Activated CD4-positive, alpha-beta memory T cell treated with anti-CD3 and anti-CD28 coated beads for 36 hours (primary cell): ENCODE measurements around the gene POC1A. TPM values are rescaled to one million over a fixed set of nuclear protein-coding genes. Genes with fewer than 3 reads are reported as not detected.

ENCODE experiments used
- CTCF ChIA-PET: fragments of 350-600 bp; sonication (Branson Sonifier 250); formaldehyde crosslinking; loops from one replicate; lab custom pipeline; 2021; ENCODE audit warnings: antibody characterized with exemption, inconsistent platforms; lab: Charles Lee
- POLR2A ChIA-PET: fragments of 350-600 bp; sonication (Branson Sonifier 250); formaldehyde crosslinking; loops from one replicate; lab custom pipeline; 2021; ENCODE audit warnings: antibody characterized with exemption; lab: Charles Lee
- DNase-seq: peaks from one replicate; pipeline ENCODE4 v3.0.0-alpha.2; 2020
- H3K27ac Mint-ChIP-seq: one replicate; pipeline ENCODE4 v1.8.0; 2021; ENCODE audit warnings: mixed read lengths
- H3K27me3 Mint-ChIP-seq: one replicate; pipeline ENCODE4 v1.8.0; 2021; ENCODE audit warnings: mixed read lengths
- H3K36me3 Mint-ChIP-seq: one replicate; pipeline ENCODE4 v1.8.0; 2021; ENCODE audit warnings: mixed read lengths
- H3K4me1 Mint-ChIP-seq: one replicate; pipeline ENCODE4 v1.8.0; 2021; ENCODE audit warnings: low read depth, mixed read lengths
- H3K4me3 Mint-ChIP-seq: one replicate; pipeline ENCODE4 v1.8.0; 2021; ENCODE audit warnings: mild to moderate bottlenecking, mixed read lengths
- H3K9me3 Mint-ChIP-seq: one replicate; pipeline ENCODE4 v1.8.0; 2021; ENCODE audit warnings: mixed read lengths
- intact Hi-C: fragments of 100-400 bp; cut with micrococcal nuclease; formaldehyde crosslinking; loops from one replicate; pipeline ENCODE4 v1.15.1; 2023
- total RNA-seq, 2 experiments: library from RNA; stranded (reverse); gene quantifications; one replicate each; pipeline ENCODE4 v1.2.3, GENCODE V29; 2021

Gene POC1A
- total RNA-seq, 2 experiments from 2014 or later, result 28.5 to 30.5 TPM

DNA sequence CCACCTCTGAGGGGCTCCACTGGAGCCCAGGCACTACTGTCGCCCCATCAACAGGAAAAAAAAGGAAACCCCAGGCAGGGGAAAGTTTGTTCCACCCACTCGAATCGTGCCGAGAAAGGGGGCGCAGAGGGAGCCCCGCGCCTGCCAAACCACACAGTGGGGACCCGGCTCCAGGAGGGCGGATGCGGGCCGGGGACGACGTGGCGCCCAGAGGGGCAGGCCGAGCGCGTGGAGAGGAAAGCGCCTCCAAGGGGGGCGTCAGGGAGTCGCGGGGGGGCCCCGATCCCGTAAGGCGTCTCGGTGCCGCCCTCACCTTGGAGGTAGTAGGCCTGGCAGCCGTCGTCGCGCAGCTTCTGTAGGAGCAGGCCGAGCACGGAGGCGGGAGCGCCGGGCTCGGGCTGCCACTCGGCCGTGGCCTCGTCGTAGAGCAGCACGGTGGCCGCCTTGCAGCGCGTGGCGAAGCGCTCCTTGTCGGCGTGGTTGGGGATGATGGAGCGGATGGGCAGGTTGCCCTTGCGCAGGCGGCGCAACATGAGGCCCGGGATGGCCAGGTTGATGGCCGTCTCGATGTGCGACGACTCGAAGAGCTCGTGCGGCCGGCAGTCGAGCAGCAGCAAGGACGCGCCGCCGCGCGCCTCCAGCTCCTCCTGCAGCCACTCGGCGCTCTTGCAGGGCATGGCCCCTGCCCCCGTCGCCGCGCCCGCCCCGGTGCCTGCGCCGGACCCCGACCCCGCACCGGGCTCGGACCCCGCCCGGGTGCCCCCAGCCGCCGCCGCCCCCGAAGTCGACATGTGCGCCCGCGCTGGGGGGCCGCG is 98.5 kb downstream of the POC1A start:
- H3K4me1 Mint-ChIP-seq, result peaks cover 37% of the 10 kb centered on the region
- intact Hi-C loops, result loop anchor here (5.0 to 10.0 kb wide), 3 partner anchors 73 to 479 kb away; partner anchors contain the start of genes ACY1, NT5DC2 and UQCC5
- H3K36me3 Mint-ChIP-seq, result peaks cover 11% of the 10 kb centered on the region
- CTCF ChIA-PET, result interaction anchor here (0.7 to 5.5 kb wide), 11 partner anchors 8 to 164 kb away, joined by 3 to 50 read pairs (median 7); partner anchors contain the start of genes ABHD14A, ABHD14B, ACY1 and PARP3
- peak overlapping the region; percentile 86 for H3K27ac Mint-ChIP-seq
- H3K4me3 Mint-ChIP-seq, result peak overlapping the region; percentile 88
- peak; percentile 63 for DNase-seq
- POLR2A ChIA-PET, result interaction anchor here (0.6 to 2.7 kb wide), 11 partner anchors 19 to 1715 kb away, joined by 3 to 16 read pairs (median 3); partner anchors contain the start of genes GLYCTK, POC1A, RASSF1 and RPL29
- H3K9me3 Mint-ChIP-seq, result no peaks in the 10 kb centered on the region
- H3K27me3 Mint-ChIP-seq, result no peaks in the 10 kb centered on the region

DNA sequence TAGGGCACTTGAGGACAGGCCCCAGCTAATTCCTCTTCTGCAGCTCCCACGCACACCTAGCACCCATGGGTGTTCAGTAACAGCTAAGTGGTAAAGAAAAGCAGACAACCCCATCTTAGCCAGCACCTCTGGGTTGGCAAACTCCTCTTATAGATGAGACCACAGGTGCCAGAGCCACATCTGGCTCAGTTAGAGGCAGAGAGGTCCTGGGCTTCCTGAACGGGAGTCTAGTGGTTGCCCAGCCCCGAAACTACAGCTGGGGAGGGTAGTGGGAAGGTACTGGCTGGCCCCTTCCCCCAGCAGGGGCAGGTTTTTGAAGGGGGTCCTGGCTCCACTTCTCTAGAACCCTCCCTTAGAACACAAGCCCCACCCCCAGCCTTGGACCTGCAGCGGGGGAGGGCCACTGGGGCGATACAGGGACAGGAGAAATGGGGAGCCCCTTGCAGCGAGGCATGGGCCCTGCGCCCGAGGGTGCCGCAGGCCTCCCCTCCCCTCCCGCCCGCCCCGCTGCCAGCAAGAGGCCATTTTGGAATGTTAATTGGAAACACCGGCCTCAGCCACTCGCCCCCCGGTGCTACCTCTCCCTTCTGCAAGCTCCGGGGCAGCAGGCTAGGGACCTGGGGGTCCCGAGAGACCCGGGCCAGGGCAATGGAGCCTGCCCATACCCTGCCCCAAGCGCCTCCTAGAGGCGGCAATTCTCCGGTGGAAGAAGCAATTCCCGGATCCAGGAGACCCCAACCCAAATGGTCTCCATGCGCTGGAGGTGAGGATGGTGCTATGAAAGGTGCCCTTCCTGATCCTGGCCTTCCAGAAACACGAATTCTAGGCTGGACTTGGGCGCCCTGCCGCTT is 99.3 kb downstream of the POC1A start:
- Mint-ChIP-seq H3K27me3 (no peaks in the 10 kb centered on the region), H3K4me3 (peak overlapping the region; percentile 88), H3K4me1 (peaks cover 39% of the 10 kb centered on the region), H3K9me3 (no peaks in the 10 kb centered on the region), H3K36me3 (peaks cover 14% of the 10 kb centered on the region), H3K27ac (peak overlapping the region; percentile 95)
- intact Hi-C loops, result loop anchor here (5.0 to 10.0 kb wide), 3 partner anchors 73 to 480 kb away; partner anchors contain the start of genes ACY1, NT5DC2 and UQCC5
- peak; percentile 39 for DNase-seq
- ChIA-PET CTCF (interaction anchor here (0.9 to 5.5 kb wide), 6 partner anchors 32 to 113 kb away, joined by 3 to 50 read pairs (median 17); partner anchors contain the start of genes ABHD14A, ABHD14B, POC1A and RRP9), POLR2A (interaction anchor here (1.0 to 4.3 kb wide), 5 partner anchors 26 to 100 kb away, joined by 3 to 18 read pairs (median 4); partner anchors contain the start of genes ABHD14B, POC1A and RPL29)

DNA sequence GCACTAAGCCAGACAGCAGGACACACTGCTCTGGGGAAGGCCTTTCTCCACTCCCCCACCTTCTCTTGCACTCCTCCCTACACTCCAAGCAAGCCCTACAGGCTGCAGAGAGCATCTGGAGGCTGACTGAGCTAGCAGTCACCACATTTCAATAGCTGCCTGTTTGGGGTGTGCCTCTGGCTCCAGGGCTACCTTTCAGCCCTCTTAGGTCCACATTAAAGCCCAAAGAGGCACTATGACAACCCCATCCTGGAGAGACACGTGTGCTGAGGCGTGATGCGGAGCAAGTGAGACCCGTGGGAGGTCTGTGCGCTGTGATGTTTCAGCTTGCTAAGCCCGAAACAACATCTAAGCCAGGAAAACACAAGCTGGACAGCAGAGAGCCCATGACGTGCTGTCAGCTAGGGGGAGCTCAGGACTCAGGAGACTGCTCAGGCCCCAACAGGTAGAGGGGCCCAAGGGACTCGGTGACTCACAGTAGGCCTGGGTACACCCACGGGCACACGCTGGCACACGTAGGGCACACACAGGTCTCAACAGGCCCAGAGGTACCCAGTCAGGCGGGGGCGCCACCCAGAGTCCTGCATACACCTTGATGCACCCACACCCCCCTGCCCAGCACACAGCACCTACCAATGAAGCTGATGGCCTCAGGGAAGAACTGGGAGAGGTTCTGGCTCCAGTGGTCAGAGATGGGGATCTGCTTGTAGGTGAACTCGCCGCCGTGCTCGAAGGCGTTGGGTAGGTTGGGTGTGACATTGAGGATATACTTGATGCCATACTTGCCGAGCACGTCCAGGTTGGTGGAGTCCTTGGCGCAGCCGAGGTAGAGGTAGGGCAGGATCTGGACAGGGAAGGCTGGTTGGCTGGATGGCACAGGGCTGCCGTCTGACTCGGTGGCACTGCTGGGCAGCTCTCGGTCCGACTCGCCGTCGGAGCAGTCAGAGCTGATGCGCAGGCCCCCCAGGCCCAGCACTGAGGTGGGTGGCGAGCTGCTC is 100.6 kb downstream of the POC1A start:
- peaks cover 14% of the 10 kb centered on the region for H3K36me3 Mint-ChIP-seq
- CTCF ChIA-PET, result interaction anchor here (0.5 to 5.5 kb wide), 22 partner anchors 13 to 167 kb away, joined by 3 to 50 read pairs (median 4); partner anchors contain the start of genes ABHD14A, ABHD14B, ACY1 and PARP3
- peaks cover 45% of the 10 kb centered on the region for H3K4me1 Mint-ChIP-seq
- intact Hi-C loops, result loop anchor here (1.0 to 10.0 kb wide), 5 partner anchors 69 to 481 kb away; partner anchors contain the start of genes NT5DC2, PARP3 and UQCC5
- peak overlapping the region; percentile 88 for H3K4me3 Mint-ChIP-seq
- H3K9me3 Mint-ChIP-seq, result no peaks in the 10 kb centered on the region
- H3K27me3 Mint-ChIP-seq, result no peaks in the 10 kb centered on the region
- POLR2A ChIA-PET, result interaction anchor here (1.0 to 4.3 kb wide), 4 partner anchors 58 to 234 kb away, joined by 4 to 18 read pairs (median 4); partner anchors contain the start of genes ABHD14B, GLYCTK, POC1A and RPL29
- H3K27ac Mint-ChIP-seq, result peak overlapping the region; percentile 95
- peak; percentile 72 for DNase-seq

DNA sequence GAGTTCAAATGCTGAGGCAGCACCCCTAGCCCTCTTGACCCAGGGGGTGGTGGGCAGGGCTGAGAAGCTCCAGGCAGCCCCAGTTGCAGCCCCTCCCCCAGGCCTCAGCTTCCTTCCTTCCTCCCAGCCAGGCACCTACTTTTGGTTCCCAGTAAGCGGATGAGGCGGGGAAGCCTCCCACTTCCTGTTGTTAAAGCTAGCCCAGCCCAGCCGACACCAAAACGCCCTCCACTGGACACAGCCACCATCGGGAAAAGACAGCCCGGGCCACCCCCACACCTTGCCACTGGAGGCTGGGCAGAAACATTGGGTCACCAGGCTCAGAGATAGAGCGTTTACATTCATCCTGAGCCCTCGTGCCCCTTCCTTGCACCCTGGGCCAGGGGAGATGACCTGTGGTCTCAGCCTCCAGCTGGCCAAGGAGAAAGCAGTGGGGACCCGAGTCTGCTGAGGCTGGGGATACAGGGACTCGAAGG is 101.4 kb downstream of the POC1A start:
- Mint-ChIP-seq H3K9me3 (no peaks in the 10 kb centered on the region), H3K36me3 (peaks cover 14% of the 10 kb centered on the region), H3K27me3 (no peaks in the 10 kb centered on the region), H3K4me1 (peaks cover 45% of the 10 kb centered on the region), H3K4me3 (peak overlapping the region; percentile 88), H3K27ac (peak overlapping the region; percentile 95)
- ChIA-PET POLR2A (interaction anchor here (4.3 kb wide), 1 partner anchor 57 kb away, joined by 18 read pairs; the partner anchor contains the start of gene RPL29), CTCF (interaction anchor here (0.6 to 5.5 kb wide), 20 partner anchors 9 to 167 kb away, joined by 3 to 50 read pairs (median 4); partner anchors contain the start of genes ACY1, PARP3, POC1A and RPL29)
- peak; percentile 72 for DNase-seq
- intact Hi-C loops, result loop anchor here (1.0 to 10.0 kb wide), 5 partner anchors 70 to 482 kb away; partner anchors contain the start of genes NT5DC2, PARP3 and UQCC5

DNA sequence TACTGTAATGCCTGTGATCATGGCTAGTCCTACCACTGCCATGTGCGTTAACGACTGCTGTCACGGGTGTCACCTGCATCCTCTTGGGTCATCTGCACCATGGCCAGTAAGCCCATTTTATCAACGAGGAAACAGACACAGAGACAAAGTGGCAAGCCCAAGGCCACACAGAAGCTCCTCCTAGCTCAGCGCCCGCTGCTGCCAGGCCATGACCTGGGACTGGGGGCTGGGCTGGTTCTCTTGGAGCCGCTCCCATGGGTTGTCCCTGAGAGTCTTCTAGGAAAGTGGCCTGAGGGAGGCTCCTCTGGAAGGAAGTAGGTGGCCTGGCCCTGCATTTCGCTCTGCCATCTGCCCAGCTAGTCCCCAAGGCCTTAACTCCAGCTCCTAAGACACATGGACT is 102.8 kb downstream of the POC1A start:
- POLR2A ChIA-PET, result interaction anchor here (0.6 to 4.3 kb wide), 2 partner anchors 56 to 116 kb away, joined by 4 to 18 read pairs; partner anchors contain the start of gene RPL29
- peaks cover 42% of the 10 kb centered on the region for H3K4me1 Mint-ChIP-seq

DNA sequence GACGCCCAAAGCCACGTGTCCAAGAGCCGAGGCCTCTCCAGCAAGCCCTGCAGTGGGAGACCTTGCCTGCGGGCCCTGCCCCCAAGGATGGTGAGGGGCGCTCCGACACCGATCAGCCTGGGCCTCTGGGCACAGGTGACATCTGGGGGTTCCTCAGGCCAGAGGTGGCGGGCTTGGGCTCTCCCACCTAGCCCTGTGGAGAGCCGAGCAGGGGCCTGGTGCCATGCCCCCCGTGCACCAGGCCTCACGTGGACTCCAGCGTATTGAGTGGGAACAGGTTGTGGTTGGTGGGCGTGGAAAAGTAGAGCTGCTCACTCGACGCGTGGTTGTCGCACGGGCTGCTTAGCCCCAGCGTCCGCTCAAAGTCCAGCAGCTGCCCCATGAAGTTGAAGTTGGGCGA is 103.7 kb downstream of the POC1A start:
- intact Hi-C loops, result loop anchor here (10.0 kb wide), 2 partner anchors 366 to 484 kb away; partner anchors contain the start of genes NT5DC2 and UQCC5
- H3K36me3 Mint-ChIP-seq, result peaks cover 14% of the 10 kb centered on the region
- no peak for DNase-seq
- H3K4me1 Mint-ChIP-seq, result peaks cover 42% of the 10 kb centered on the region
- no peaks in the 10 kb centered on the region for H3K27me3 Mint-ChIP-seq
- POLR2A ChIA-PET, result no interaction called here
- CTCF ChIA-PET, result interaction anchor here (4.9 kb wide), 1 partner anchor 72 kb away, joined by 35 read pairs; no protein-coding TSS in a partner anchor
- no peak overlapping the region for H3K27ac Mint-ChIP-seq
- H3K4me3 Mint-ChIP-seq, result no peak overlapping the region
- no peaks in the 10 kb centered on the region for H3K9me3 Mint-ChIP-seq

More for the DNA sequence above, 102.8 kb downstream of the POC1A start:
- CTCF ChIA-PET, result interaction anchor here (2.4 to 5.5 kb wide), 4 partner anchors 47 to 92 kb away, joined by 11 to 50 read pairs (median 26); no protein-coding TSS in a partner anchor
- Mint-ChIP-seq H3K4me3 (no peak overlapping the region), H3K9me3 (no peaks in the 10 kb centered on the region), H3K36me3 (peaks cover 14% of the 10 kb centered on the region), H3K27ac (peak overlapping the region; percentile 95), H3K27me3 (no peaks in the 10 kb centered on the region)
- intact Hi-C loops, result loop anchor here (10.0 kb wide), 2 partner anchors 367 to 483 kb away; partner anchors contain the start of genes NT5DC2 and UQCC5
- no peak for DNase-seq

DNA sequence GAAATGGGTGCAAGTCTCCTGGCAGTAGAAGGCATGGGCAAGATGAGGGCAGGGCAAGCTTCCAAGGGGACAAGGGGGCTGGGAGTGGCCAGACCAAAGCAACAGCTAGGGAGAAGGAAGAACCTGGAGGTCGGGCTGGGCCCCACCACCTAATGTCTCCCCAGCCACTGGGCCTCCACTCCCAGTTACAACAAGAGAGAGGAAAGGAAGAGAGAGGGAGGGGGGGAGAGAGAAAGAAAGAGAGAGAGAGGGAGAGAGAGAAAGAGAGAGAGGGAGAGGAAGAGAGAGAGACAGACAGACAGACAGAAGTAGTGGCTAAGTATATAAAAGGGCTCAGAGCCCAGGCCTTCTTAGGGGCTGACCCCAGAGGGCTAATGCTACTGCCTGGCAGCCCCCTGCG is 104.7 kb downstream of the POC1A start:
- H3K4me1 Mint-ChIP-seq, result peaks cover 40% of the 10 kb centered on the region
- ChIA-PET POLR2A (no interaction called here), CTCF (no interaction called here)
- intact Hi-C loops, result no loop called here
- no peaks in the 10 kb centered on the region for H3K9me3 Mint-ChIP-seq
- no peak overlapping the region for H3K4me3 Mint-ChIP-seq
- peaks cover 14% of the 10 kb centered on the region for H3K36me3 Mint-ChIP-seq
- peak overlapping the region; percentile 6 for H3K27ac Mint-ChIP-seq
- DNase-seq, result no peak
- H3K27me3 Mint-ChIP-seq, result no peaks in the 10 kb centered on the region

DNA sequence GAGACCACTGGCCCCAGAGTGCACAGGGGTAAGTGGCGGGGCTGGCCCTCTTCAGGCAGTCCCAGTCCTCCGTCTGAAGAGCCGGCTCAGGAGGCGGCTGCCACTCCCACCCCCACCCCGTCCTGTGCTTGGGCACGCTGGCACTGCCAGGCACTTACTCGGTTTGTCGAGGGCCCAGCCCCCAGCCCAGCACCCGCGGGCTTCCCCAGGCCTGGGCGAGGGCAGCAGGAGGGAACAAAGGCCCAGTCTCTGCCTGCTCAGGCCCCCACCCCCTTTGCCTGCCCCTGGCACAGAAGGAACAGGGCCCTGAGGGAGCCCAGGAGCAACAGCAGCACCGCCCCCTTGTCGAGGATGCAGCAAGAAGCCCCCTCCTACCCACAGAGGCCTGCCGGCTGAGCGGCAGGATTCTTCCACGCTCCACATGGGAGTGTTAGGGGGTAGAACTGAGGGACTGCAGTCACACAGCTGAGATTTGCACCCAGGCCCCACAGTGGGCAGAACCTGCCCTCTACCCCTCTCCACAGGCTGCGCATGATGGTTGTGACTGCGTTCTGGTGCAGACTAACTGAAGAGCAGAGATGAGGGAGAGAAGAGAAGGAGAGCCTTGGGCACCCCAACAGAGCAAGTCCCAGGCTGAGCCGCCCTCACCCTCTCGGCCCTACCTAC is 106.8 kb downstream of the POC1A start:
- Mint-ChIP-seq H3K4me1 (peaks cover 19% of the 10 kb centered on the region), H3K36me3 (peaks cover 10% of the 10 kb centered on the region), H3K27me3 (no peaks in the 10 kb centered on the region), H3K4me3 (no peak overlapping the region), H3K27ac (no peak overlapping the region), H3K9me3 (no peaks in the 10 kb centered on the region)
- ChIA-PET CTCF (interaction anchor here (1.2 kb wide), 1 partner anchor 8 kb away, joined by 4 read pairs; no protein-coding TSS in a partner anchor), POLR2A (no interaction called here)
- DNase-seq, result no peak
- intact Hi-C loops, result no loop called here

DNA sequence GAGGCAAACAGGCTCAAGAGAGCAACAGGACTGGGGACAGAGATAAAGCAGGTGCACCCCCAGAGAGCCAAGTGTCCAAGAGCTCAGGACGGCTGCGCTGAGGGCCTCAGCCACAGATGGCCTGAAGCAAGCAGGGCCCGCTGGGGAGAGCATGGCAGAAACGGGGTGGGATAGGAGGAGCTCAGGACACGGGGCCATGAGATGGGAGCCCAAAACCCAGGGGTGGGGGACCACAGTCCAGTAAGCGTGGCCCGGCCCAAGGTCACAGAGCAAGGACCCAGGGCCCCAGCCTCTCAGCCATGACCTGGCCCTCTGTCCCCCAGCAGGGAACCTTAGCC is 107.4 kb downstream of the POC1A start:
- H3K27me3 Mint-ChIP-seq, result no peaks in the 10 kb centered on the region
- no peaks in the 10 kb centered on the region for H3K9me3 Mint-ChIP-seq
- intact Hi-C loops, result no loop called here
- ChIA-PET CTCF (interaction anchor here (1.2 kb wide), 1 partner anchor 9 kb away, joined by 4 read pairs; no protein-coding TSS in a partner anchor), POLR2A (no interaction called here)
- DNase-seq, result no peak
- no peak overlapping the region for H3K27ac Mint-ChIP-seq
- peaks cover 17% of the 10 kb centered on the region for H3K4me1 Mint-ChIP-seq
- H3K4me3 Mint-ChIP-seq, result no peak overlapping the region
- H3K36me3 Mint-ChIP-seq, result peaks cover 8% of the 10 kb centered on the region
